22Rv1 (cell line): ENCODE data around the gene RBM7.

ENCODE experiments used
- CTCF ChIP-seq: fragments of 450-650 bp; IDR thresholded peaks from 2 replicates; pipeline ENCODE4 v1.5.1; 2017; ENCODE audit warnings: mild to moderate bottlenecking
- ZFX ChIP-seq: fragments of 450-650 bp; IDR thresholded peaks from 2 replicates; pipeline ENCODE4 v1.6.1; 2017; ENCODE audit warnings: antibody characterized with exemption, borderline replicate concordance

DNA sequence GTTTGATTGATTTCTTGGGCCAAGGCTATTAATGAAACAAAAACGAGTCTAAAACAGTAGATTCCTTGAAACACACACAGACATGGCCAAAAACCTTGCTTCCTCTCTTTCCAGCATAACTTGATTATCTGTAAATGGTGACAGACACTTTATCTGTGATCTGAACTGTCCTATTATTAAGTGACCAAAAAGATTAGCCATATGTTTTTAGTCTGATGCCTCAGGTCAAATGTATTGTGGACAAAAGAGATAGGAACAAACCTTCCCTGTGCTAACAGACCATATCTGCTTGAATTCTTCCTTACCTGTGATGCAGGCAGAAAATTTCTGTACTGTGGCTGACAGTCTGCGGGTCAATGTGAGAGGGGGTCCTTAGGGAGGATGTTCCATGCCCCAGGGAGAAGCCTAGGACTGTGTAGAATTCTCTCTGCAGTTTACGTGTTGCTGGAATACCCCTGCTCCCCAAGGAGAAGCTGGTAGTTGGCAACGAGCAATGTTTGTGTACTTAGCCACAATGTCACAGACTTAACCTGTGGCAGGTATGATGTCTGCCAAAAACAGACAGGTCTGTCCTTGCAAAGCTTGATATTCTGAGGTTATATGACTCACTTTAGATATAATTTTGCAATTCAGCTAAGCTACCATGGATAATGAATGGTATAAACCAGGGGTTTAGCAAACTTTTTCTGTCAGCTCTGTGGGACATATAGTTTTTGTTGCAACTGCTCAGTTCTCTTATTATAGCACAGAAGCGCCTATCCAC, 31.4 kb upstream of the RBM7 start:
- TF ChIP-seq CTCF (no peak), ZFX (no peak)
